ENCODE measurements around the gene MAD2L1BP. TPM values are rescaled to one million over a fixed set of nuclear protein-coding genes. Genes with fewer than 3 reads are reported as not detected.

MAD2L1BP gene
- total and polyA plus RNA-seq, 2 of the 13 experiments (the other 11 are each of a cell fraction or from before 2014, with no cell fraction given), result 54.2 to 55.5 TPM

DNA sequence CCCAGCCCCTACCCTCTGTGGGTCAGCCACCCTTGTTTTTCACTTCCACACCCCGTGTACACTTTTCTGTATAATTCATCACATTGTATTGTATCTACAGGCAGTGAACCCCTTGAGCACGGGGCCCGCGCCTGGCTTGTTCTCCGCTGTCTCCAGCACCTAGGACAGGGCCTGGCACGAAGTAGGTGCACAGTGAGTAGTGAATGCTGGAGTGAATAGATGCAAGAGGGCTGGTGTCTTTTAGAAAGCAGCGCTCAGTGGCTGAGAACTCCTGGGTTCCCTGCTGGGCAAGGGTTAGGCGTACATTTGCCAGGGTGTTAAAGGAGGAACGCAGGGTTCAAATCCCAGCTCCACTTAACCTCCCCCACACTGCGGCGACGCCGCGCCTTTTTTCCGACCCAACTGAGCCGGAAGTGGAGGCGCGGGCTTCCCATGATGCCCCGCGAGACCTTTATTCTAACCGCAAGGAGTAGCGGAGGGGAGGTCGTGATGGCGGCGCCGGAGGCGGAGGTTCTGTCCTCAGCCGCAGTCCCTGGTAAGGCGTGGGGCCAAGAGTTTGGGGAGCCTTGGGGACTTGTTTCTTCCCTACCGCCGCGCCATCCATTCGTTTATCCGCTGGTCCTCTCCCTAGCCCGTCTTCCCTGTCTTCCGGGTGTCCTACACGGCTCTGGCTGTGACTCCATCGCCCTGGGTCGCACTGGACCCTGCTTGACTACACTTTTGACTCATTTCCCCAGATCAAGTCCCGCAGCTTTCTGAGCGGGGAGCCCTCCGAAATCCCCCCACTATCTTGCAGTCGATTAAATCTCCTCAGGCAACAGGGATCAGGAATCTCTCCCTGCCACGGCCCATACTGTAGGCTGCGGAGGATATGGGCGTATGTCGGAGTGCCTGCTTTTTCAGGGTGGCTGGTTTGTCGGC lies at the start of gene MAD2L1BP (continued):
- TF ChIP-seq, protein P1, sequence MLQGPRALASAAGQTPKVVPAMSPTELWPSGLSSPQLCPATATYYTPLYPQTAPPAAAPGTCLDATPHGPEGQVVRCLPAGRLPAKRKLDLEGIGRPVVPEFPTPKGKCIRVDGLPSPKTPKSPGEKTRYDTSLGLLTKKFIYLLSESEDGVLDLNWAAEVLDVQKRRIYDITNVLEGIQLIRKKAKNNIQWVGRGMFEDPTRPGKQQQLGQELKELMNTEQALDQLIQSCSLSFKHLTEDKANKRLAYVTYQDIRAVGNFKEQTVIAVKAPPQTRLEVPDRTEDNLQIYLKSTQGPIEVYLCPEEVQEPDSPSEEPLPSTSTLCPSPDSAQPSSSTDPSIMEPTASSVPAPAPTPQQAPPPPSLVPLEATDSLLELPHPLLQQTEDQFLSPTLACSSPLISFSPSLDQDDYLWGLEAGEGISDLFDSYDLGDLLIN (CRISPR knock-in tag; IDR thresholded peaks at IDR 0.05; ENCODE audit: borderline replicate concordance), result peak; percentile 53; the same call in 1 of the 2 replicates
- peak; percentile 81; the same call in 1 of the 2 replicates for TF ChIP-seq PCBP1 (IDR thresholded peaks at IDR 0.05; ENCODE audit: borderline replicate concordance, low read depth, low read length)
- TF ChIP-seq, protein P2, sequence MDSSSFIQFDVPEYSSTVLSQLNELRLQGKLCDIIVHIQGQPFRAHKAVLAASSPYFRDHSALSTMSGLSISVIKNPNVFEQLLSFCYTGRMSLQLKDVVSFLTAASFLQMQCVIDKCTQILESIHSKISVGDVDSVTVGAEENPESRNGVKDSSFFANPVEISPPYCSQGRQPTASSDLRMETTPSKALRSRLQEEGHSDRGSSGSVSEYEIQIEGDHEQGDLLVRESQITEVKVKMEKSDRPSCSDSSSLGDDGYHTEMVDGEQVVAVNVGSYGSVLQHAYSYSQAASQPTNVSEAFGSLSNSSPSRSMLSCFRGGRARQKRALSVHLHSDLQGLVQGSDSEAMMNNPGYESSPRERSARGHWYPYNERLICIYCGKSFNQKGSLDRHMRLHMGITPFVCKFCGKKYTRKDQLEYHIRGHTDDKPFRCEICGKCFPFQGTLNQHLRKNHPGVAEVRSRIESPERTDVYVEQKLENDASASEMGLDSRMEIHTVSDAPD (CRISPR knock-in tag; IDR thresholded peaks at IDR 0.05), result no peak
- no peak for TF ChIP-seq ZBTB49 (CRISPR knock-in tag; IDR thresholded peaks at IDR 0.05; ENCODE audit: borderline replicate concordance)
- TF ChIP-seq IKZF1 (IDR thresholded peaks at IDR 0.05), result no peak
- TF ChIP-seq ZNF614 (CRISPR knock-in tag; IDR thresholded peaks at IDR 0.05; ENCODE audit: borderline replicate concordance), result peak; percentile 73; the same call in 1 of the 2 replicates
- TF ChIP-seq ZNF282 (IDR thresholded peaks at IDR 0.05; ENCODE audit: partially characterized antibody), result no peak
- TF ChIP-seq ZSCAN21 (CRISPR knock-in tag; IDR thresholded peaks at IDR 0.05; ENCODE audit: borderline replicate concordance), result no peak; the same call in 1 of the 2 replicates
- no peak for TF ChIP-seq MAZ (IDR thresholded peaks at IDR 0.05; ENCODE audit: borderline replicate concordance, low read depth, low read length)
- TF ChIP-seq MAZ (CRISPR knock-in tag; IDR thresholded peaks at IDR 0.05; ENCODE audit: low read depth), result peak; percentile 84
- TF ChIP-seq MTF2 (CRISPR knock-in tag; IDR thresholded peaks at IDR 0.05; ENCODE audit: borderline replicate concordance), result no peak
- peak; percentile 60 for TF ChIP-seq JARID2 (CRISPR knock-in tag; IDR thresholded peaks at IDR 0.05; ENCODE audit: insufficient replicate concordance)
- peak; percentile 79 for TF ChIP-seq ZNF280B (CRISPR knock-in tag; IDR thresholded peaks at IDR 0.05; ENCODE audit: borderline replicate concordance)
- TF ChIP-seq ZNF724P (CRISPR knock-in tag; IDR thresholded peaks at IDR 0.05; ENCODE audit: borderline replicate concordance), result no peak
- no peak for TF ChIP-seq ZNF629 (CRISPR knock-in tag; conservative IDR thresholded peaks at IDR 0.05)
- TF ChIP-seq BRD4 (CRISPR knock-in tag; IDR thresholded peaks at IDR 0.05), result peak; percentile 81
- peak; percentile 92 for TF ChIP-seq ZNF274 (CRISPR knock-in tag; IDR thresholded peaks at IDR 0.05)
- TF ChIP-seq ZNF138 (CRISPR knock-in tag; IDR thresholded peaks at IDR 0.05; ENCODE audit: low read depth), result 0 out of 2 replicates have a peak, but pooled peaks have one; percentile 65
- TF ChIP-seq ZNF20 (CRISPR knock-in tag; IDR thresholded peaks at IDR 0.05), result 0 out of 2 replicates have a peak, but pooled peaks have one; percentile 34
- TF ChIP-seq CCDC6 (CRISPR knock-in tag; IDR thresholded peaks at IDR 0.05), result 0 out of 2 replicates have a peak, but pooled peaks have one; percentile 35
- TF ChIP-seq TOE1 (CRISPR knock-in tag; IDR thresholded peaks at IDR 0.05), result no peak; the same call in 1 of the 2 replicates
- TF ChIP-seq CAMTA2 (CRISPR knock-in tag; IDR thresholded peaks at IDR 0.05; ENCODE audit: borderline replicate concordance), result no peak
